NCI-H2171 treated with DMSO at 0.1 percent for 48 hours (cell line): ENCODE results near the gene RNF144B.

ENCODE experiments used
- DNase-seq: peaks from one replicate; lab custom pipeline; 2025; lab: John Stamatoyannopoulos, UW

The RNF144B gene

GRCh38 chr6:18511211-18511610, 124.1 kb downstream of the RNF144B start:
- DNase-seq = no peak

- DNase-seq = no peak
Measured at GRCh38 chr6:18513253-18513798, 126.2 kb downstream of the RNF144B start.

- DNase-seq = no peak
Measured at GRCh38 chr6:18514180-18514579, 127.0 kb downstream of the RNF144B start.

- no peak for DNase-seq
Measured at GRCh38 chr6:18515767-18516166, 128.6 kb downstream of the RNF144B start.
